ENCODE results near the gene DISP3. TPM values are rescaled to one million over a fixed set of nuclear protein-coding genes. Genes with fewer than 3 reads are reported as not detected.
A peak's percentile ranks its signal among the peaks of the same experiment; 100 is the strongest.

DISP3 gene
- total and polyA plus RNA-seq, 9 of the 15 experiments (the other 6 are each of a cell fraction or from before 2014, with no cell fraction given), result 0.03 to 0.19 (median 0.15) TPM; not detected in 5

DNA sequence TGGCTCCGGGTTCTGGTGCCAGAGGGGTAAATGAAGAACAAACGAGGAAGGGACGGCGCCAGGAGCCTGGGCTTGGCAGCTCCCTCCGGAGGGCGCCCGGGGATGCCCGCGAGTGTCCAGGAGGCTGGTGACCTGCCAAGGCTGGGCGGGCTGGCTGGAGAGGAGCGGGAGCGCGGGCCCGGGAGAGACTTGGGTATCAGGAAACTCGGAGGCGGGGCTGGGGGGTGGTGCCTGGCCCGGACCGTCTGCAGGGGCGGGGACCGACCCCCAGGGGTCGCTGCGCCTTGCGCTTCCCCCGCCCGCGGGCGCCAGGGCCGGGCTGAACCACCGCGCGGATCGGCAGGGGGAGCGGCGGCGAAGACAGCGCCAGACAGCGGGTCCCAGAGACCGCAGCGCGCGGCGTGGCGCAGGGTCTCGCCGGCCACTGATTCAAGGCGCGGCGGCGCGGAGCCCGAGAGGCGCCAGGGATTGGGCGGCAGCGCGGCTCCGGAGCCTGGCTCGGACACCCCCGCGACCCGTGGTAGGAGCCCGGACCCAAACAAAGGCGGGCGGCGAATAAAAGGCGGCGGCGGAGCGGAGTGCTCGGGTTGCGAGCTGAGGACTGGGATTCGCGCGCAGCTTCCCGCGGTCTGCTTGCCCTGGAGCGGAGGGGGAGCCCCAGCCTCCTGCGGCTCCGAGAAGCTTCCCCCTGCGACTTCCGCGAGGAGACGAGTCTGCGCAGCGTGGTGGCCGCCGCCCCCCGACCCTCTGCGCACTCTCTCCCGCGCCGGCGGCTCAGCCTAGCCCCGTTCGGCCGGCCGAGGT lies at the start of gene DISP3 (continued):
- TF ChIP-seq SIN3B (IDR thresholded peaks at IDR 0.05; ENCODE audit: low read depth) (peak; percentile 85), RNF2 (IDR thresholded peaks at IDR 0.05) (no peak), NR3C1 (CRISPR knock-in tag; IDR thresholded peaks at IDR 0.05) (no peak), MAFF (IDR thresholded peaks at IDR 0.05; ENCODE audit: low read length) (peak; percentile 23; the same call in 1 of the 2 replicates), RUNX1 (IDR thresholded peaks at IDR 0.05; ENCODE audit: low read depth) (no peak), ZSCAN29 (IDR thresholded peaks at IDR 0.05) (0 out of 2 replicates have a peak, but pooled peaks have one; percentile 38), ZSCAN32 (CRISPR knock-in tag; IDR thresholded peaks at IDR 0.05) (no peak), RBM25 (IDR thresholded peaks at IDR 0.05; ENCODE audit: low read depth, low read length, severe bottlenecking) (peak; percentile 73), PHF20 (IDR thresholded peaks at IDR 0.05; ENCODE audit: partially characterized antibody) (peak; percentile 17), ZNF766 (CRISPR knock-in tag; conservative IDR thresholded peaks at IDR 0.05) (peak; percentile 11; the same call in 1 of the 2 replicates), EHMT2 (IDR thresholded peaks at IDR 0.05) (0 out of 2 replicates have a peak, but pooled peaks have one; percentile 47), SMARCE1 (IDR thresholded peaks at IDR 0.05) (no peak), L3MBTL2 (IDR thresholded peaks at IDR 0.05) (peak; percentile 58), TARDBP (IDR thresholded peaks at IDR 0.05) (peak; percentile 69; the same call in 1 of the 2 replicates), RB1 (IDR thresholded peaks at IDR 0.05; ENCODE audit: low read depth) (peak; percentile 99), SIX5 (IDR thresholded peaks at IDR 0.05; ENCODE audit: borderline replicate concordance in 1 of 2, insufficient read depth in 1 of 2, low read depth in 1 of 2, low read length in 2 of 2) (peak; percentile 32 to 37; a peak in 3 of 4 replicates), U2AF1 (optimal IDR thresholded peaks at IDR 0.05; ENCODE audit: low read depth, low read length) (peak; percentile 93), ZNF134 (CRISPR knock-in tag; conservative IDR thresholded peaks at IDR 0.05) (peak; percentile 75), ATF7 (IDR thresholded peaks at IDR 0.05) (peak; percentile 100), TAF1 (IDR thresholded peaks at IDR 0.05; ENCODE audit: control insufficient read depth, extremely low read depth, insufficient read depth, low read length, severe bottlenecking) (no peak), HDAC8 (tag; IDR thresholded peaks at IDR 0.05) (peak; percentile 87), MAFG (tag; conservative IDR thresholded peaks at IDR 0.05) (no peak), POLR2A (conservative IDR thresholded peaks at IDR 0.05) (no peak), GTF2A2 (tag; IDR thresholded peaks at IDR 0.05) (0 out of 2 replicates have a peak, but pooled peaks have one; percentile 37)
- TF ChIP-seq, protein P1, sequence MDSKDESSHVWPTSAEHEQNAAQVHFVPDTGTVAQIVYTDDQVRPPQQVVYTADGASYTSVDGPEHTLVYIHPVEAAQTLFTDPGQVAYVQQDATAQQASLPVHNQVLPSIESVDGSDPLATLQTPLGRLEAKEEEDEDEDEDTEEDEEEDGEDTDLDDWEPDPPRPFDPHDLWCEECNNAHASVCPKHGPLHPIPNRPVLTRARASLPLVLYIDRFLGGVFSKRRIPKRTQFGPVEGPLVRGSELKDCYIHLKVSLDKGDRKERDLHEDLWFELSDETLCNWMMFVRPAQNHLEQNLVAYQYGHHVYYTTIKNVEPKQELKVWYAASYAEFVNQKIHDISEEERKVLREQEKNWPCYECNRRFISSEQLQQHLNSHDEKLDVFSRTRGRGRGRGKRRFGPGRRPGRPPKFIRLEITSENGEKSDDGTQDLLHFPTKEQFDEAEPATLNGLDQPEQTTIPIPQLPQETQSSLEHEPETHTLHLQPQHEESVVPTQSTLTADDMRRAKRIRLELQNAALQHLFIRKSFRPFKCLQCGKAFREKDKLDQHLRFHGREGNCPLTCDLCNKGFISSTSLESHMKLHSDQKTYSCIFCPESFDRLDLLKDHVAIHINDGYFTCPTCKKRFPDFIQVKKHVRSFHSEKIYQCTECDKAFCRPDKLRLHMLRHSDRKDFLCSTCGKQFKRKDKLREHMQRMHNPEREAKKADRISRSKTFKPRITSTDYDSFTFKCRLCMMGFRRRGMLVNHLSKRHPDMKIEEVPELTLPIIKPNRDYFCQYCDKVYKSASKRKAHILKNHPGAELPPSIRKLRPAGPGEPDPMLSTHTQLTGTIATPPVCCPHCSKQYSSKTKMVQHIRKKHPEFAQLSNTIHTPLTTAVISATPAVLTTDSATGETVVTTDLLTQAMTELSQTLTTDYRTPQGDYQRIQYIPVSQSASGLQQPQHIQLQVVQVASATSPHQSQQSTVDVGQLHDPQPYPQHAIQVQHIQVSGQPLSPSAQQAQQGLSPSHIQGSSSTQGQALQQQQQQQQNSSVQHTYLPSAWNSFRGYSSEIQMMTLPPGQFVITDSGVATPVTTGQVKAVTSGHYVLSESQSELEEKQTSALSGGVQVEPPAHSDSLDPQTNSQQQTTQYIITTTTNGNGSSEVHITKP (IDR thresholded peaks at IDR 0.05; ENCODE audit: partially characterized antibody), result peak; percentile 99
- TF ChIP-seq, protein P2, sequence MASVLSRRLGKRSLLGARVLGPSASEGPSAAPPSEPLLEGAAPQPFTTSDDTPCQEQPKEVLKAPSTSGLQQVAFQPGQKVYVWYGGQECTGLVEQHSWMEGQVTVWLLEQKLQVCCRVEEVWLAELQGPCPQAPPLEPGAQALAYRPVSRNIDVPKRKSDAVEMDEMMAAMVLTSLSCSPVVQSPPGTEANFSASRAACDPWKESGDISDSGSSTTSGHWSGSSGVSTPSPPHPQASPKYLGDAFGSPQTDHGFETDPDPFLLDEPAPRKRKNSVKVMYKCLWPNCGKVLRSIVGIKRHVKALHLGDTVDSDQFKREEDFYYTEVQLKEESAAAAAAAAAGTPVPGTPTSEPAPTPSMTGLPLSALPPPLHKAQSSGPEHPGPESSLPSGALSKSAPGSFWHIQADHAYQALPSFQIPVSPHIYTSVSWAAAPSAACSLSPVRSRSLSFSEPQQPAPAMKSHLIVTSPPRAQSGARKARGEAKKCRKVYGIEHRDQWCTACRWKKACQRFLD (CRISPR knock-in tag; IDR thresholded peaks at IDR 0.05), result no peak
